Astrocyte (in vitro differentiated cells and primary cell): Measurements from ENCODE around the gene RNF223.

Experiments used
- EZH2 ChIP-seq: IDR thresholded peaks from 2 replicates; pipeline ENCODE4 v1.6.1; 2012; ENCODE audit warnings: mild to moderate bottlenecking, low read length, inconsistent platforms; ENCODE audit not compliant: insufficient read depth
- TF ChIP-seq, protein P1 (sequence below): IDR thresholded peaks from 2 replicates; pipeline ENCODE4 v1.5.1; 2011; ENCODE audit warnings: low read depth, mild to moderate bottlenecking, inconsistent platforms, low read length, moderate library complexity; ENCODE audit not compliant: insufficient read depth

DNA sequence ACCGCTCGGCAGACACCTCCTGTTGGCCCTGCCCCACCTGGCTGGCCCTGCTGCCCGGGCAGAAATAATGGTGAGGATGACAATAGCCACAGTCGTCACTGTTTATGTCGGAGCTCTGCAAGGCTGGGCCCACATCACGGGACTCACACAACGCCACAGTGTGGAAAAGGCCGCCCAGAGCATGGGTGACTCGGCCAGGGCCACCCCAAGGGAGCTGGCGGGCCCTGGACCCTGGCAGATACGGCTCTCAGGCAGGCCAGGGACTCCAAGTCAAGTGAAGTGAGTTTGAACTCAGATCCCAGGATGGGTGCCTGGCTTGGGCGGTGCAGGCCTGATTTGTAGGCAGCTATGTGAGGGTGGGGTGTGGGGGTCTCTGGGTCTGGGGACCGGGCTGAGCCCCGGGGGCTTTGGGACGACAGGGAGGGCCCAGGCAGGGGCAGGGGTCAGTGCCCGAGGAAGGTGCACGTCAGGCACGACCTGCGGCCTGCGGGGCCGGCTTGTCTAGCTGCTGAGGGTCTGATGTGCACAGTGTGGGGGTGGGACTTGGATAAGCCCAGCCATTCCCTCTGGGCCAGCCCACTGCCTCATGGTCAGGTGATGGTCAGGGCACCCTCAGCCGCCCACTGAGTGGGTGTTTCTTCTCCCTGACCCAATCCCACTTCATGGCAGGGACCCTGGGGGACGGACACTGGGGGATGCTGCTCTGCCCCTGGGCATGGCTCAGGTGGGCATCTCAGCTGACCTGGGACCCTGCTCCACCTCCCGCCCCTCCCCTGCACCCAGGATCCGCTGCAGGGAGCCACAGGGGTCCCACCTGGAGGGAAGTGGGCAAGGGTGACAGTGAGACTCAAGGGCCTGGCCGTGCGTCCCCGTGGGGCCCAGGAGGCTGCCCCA, 1.0 kb downstream of the RNF223 start:
- TF ChIP-seq, protein P1, sequence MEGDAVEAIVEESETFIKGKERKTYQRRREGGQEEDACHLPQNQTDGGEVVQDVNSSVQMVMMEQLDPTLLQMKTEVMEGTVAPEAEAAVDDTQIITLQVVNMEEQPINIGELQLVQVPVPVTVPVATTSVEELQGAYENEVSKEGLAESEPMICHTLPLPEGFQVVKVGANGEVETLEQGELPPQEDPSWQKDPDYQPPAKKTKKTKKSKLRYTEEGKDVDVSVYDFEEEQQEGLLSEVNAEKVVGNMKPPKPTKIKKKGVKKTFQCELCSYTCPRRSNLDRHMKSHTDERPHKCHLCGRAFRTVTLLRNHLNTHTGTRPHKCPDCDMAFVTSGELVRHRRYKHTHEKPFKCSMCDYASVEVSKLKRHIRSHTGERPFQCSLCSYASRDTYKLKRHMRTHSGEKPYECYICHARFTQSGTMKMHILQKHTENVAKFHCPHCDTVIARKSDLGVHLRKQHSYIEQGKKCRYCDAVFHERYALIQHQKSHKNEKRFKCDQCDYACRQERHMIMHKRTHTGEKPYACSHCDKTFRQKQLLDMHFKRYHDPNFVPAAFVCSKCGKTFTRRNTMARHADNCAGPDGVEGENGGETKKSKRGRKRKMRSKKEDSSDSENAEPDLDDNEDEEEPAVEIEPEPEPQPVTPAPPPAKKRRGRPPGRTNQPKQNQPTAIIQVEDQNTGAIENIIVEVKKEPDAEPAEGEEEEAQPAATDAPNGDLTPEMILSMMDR, result no peak
- no peak for TF ChIP-seq EZH2
